HepG2 (cell line): ENCODE data around the gene UNC5C. TPM values are rescaled to one million over a fixed set of nuclear protein-coding genes. Genes with fewer than 3 reads are reported as not detected.

Source experiments
- ATAC-seq: fragments of 200-7000 bp; cut with Tn5 transposase; 3 replicates; pipeline ENCODE4 v1.9.1; 2020; ENCODE audit warnings: mild to moderate bottlenecking, moderate library complexity
- BruUV-seq: library from RNA; stranded (reverse); fragments of 400-500 nt; replicated peaks from 2 replicates; lab custom pipeline; 2021; lab: Mats Ljungman, UMichigan
- CTCF ChIA-PET: fragments of 300-600 bp; formaldehyde crosslinking; extraction: SDS; loops from one replicate; lab custom pipeline; 2021; ENCODE audit warnings: low total read pairs, inconsistent platforms, low intra/inter-chr PET ratio; lab: Yijun Ruan, JAX
- POLR2A ChIA-PET: fragments of 350-600 bp; sonication (Branson Sonifier 250); formaldehyde crosslinking; loops from one replicate; lab custom pipeline; 2020; ENCODE audit warnings: antibody characterized with exemption, inconsistent platforms; lab: Yijun Ruan, JAX
- DNase-seq: peaks from one replicate; pipeline ENCODE4 v3.0.0-alpha.2; 2015; ENCODE audit warnings: low spot score
- FAIRE-seq: peaks from 3 replicates; lab custom pipeline; 2011; peaks lifted over from hg19 to GRCh38; lab: Jason Lieb, UNC
- H2AFZ ChIP-seq: one replicate; pipeline ENCODE4 v1.6.1; 2011; ENCODE audit warnings: low read length, inconsistent platforms
- H3K27ac ChIP-seq: fragments of 300-600 bp; 3 replicates; pipeline ENCODE4 v1.8.0; 2011; ENCODE audit warnings: mixed run types, mild to moderate bottlenecking, mixed read lengths, low read length, inconsistent platforms; ENCODE audit not compliant: insufficient read depth; ENCODE audit errors: extremely low read length
- H3K27me3 ChIP-seq, 2 experiments: fragments of 200-600 bp in 1 of 2; 2 replicates in 1 of 2; 3 replicates in 1 of 2; pipeline versions ENCODE4 v1.6.0 to v1.8.0; 2011; ENCODE audit warnings: low read length in 2 of 2, mild to moderate bottlenecking in 2 of 2, moderate library complexity in 2 of 2, inconsistent platforms in 1 of 2; ENCODE audit not compliant: insufficient read depth in 2 of 2, control insufficient read depth in 1 of 2
- H3K36me3 ChIP-seq, 2 experiments: fragments of 200-600 bp in 1 of 2; replicated peaks in 1 of 2; 2 replicates in 1 of 2; 3 replicates in 1 of 2; pipeline versions ENCODE4 v1.5.1 to v1.8.0; 2011; ENCODE audit warnings: low read length in 2 of 2, inconsistent platforms in 1 of 2; ENCODE audit not compliant: insufficient read depth in 2 of 2, control insufficient read depth in 1 of 2
- H3K4me1 ChIP-seq: 2 replicates; pipeline ENCODE4 v1.5.1; 2012; ENCODE audit warnings: low read length, inconsistent platforms; ENCODE audit not compliant: insufficient read depth
- H3K4me2 ChIP-seq: 2 replicates; pipeline ENCODE4 v1.6.0; 2011; ENCODE audit warnings: low read depth, low read length, inconsistent platforms
- H3K4me3 ChIP-seq, 3 experiments: fragments of 200-600 bp in 1 of 3; sonication (generic), shearing (Covaris generic) in 1 of 3; replicated peaks in 1 of 3; 2 replicates each; pipeline ENCODE4 v1.5.1; 2011 to 2016; ENCODE audit warnings: low read length in 3 of 3, inconsistent platforms in 2 of 3, low read depth in 2 of 3, mild to moderate bottlenecking in 2 of 3, control low read depth in 1 of 3, mixed read lengths in 1 of 3; ENCODE audit not compliant: insufficient read depth in 1 of 3
- H3K79me2 ChIP-seq: one replicate; pipeline ENCODE4 v1.6.1; 2011; ENCODE audit warnings: low read length, inconsistent platforms; ENCODE audit not compliant: insufficient read depth
- H3K9ac ChIP-seq: 2 replicates; pipeline ENCODE4 v1.6.0; 2011; ENCODE audit warnings: mild to moderate bottlenecking, low read depth, low read length, inconsistent platforms; ENCODE audit not compliant: insufficient read depth
- H3K9me3 ChIP-seq: 2 replicates; pipeline ENCODE4 v1.5.1; 2012; ENCODE audit warnings: mild to moderate bottlenecking, low read length
- H4K20me1 ChIP-seq: 2 replicates; pipeline ENCODE4 v1.6.0; 2011; ENCODE audit warnings: inconsistent platforms, mild to moderate bottlenecking, low read length, moderate library complexity; ENCODE audit not compliant: insufficient read depth
- CENPT ChIP-seq: sonication (generic); formaldehyde crosslinking; IDR thresholded peaks from 2 replicates; pipeline ENCODE4 v1.8.0; 2022; ENCODE audit warnings: low read depth, mild to moderate bottlenecking, moderate library complexity, missing genetic modification reagents
- GTF2F1 ChIP-seq: fragments of 150-350 bp; IDR thresholded peaks from 2 replicates; pipeline ENCODE4 v1.6.1; 2014; ENCODE audit warnings: low read length
- IRF9 ChIP-seq: sonication (generic); formaldehyde crosslinking; IDR thresholded peaks from 2 replicates; pipeline ENCODE4 v1.8.0; 2022; ENCODE audit warnings: missing genetic modification reagents, mild to moderate bottlenecking, borderline replicate concordance
- SOX6 ChIP-seq, 2 experiments: fragments of 450-650 bp in 1 of 2; sonication (generic) in 1 of 2; formaldehyde crosslinking in 1 of 2; IDR thresholded peaks; 2 replicates each; pipeline versions ENCODE4 v1.4.0 to v1.6.1; 2017 to 2020; ENCODE audit warnings: antibody characterized with exemption in 1 of 2, mild to moderate bottlenecking in 1 of 2, missing genetic modification reagents in 1 of 2
- SPEN ChIP-seq: sonication (generic); formaldehyde crosslinking; IDR thresholded peaks from 2 replicates; pipeline ENCODE4 v1.5.1; 2020; ENCODE audit warnings: low read depth, mild to moderate bottlenecking, missing genetic modification reagents
- ZKSCAN5 ChIP-seq: sonication (generic); formaldehyde crosslinking; IDR thresholded peaks from 2 replicates; pipeline ENCODE4 v1.5.1; 2020; ENCODE audit warnings: mild to moderate bottlenecking, missing genetic modification reagents
- ZNF121 ChIP-seq: sonication (generic); formaldehyde crosslinking; IDR thresholded peaks from 2 replicates; pipeline ENCODE4 v1.5.0; 2020; ENCODE audit warnings: mild to moderate bottlenecking, missing genetic modification reagents
- ZNF230 ChIP-seq: sonication (generic); formaldehyde crosslinking; IDR thresholded peaks from 2 replicates; pipeline ENCODE4 v1.4.0; 2020; ENCODE audit warnings: mild to moderate bottlenecking, missing genetic modification reagents
- ZNF234 ChIP-seq: sonication (generic); formaldehyde crosslinking; conservative IDR thresholded peaks from 2 replicates; pipeline ENCODE4 v1.5.1; 2020; ENCODE audit warnings: mild to moderate bottlenecking, missing genetic modification reagents
- ZNF24 ChIP-seq: fragments of 450-650 bp; IDR thresholded peaks from 2 replicates; pipeline ENCODE4 v1.6.1; 2017; ENCODE audit warnings: antibody characterized with exemption, mild to moderate bottlenecking
- ZNF567 ChIP-seq: sonication (generic); formaldehyde crosslinking; IDR thresholded peaks from 2 replicates; pipeline ENCODE4 v1.8.1; 2023; ENCODE audit warnings: mild to moderate bottlenecking, missing genetic modification reagents, borderline replicate concordance
- ZNF615 ChIP-seq: sonication (generic); formaldehyde crosslinking; IDR thresholded peaks from 2 replicates; pipeline ENCODE4 v1.5.0; 2020; ENCODE audit warnings: mild to moderate bottlenecking, missing genetic modification reagents, borderline replicate concordance
- ZNF776 ChIP-seq: sonication (generic); formaldehyde crosslinking; IDR thresholded peaks from 2 replicates; pipeline ENCODE4 v1.4.0; 2020; ENCODE audit warnings: mild to moderate bottlenecking, missing genetic modification reagents
- WGBS: methylation state at CpG from one replicate; pipeline ENCODE4 v1.1.6; 2017; ENCODE audit warnings: low lambda C conversion rate; 5-methylcytosine and 5-hydroxymethylcytosine counted together
- in situ Hi-C: cut with HindIII; loops from 2 replicates; pipeline ENCODE4 v1.10.0; 2017; ENCODE audit warnings: low pct_unique_long_range_greater_than_20kb; ENCODE audit not compliant: extremely low pct_ligation_motif_present
- intact Hi-C: fragments of 100-400 bp; cut with micrococcal nuclease; formaldehyde crosslinking; loops from one replicate; pipeline ENCODE4 v1.10.0; 2022; ENCODE audit not compliant: unreplicated experiment
- polyA plus RNA-seq, 8 experiments: library from polyadenylated mRNA; depleted of rRNA in 3 of 8; stranded (reverse) in 7 of 8; unstranded in 1 of 8; fragments of >200 nt; fragmentation: Illumina TruSeq in 4 of 8; extraction: Trizol in 4 of 8; gene quantifications; 2 replicates each; pipeline versions ENCODE4 v1.2.1 to v1.2.3, GENCODE V29; 2011 to 2016; ENCODE audit warnings: low read depth in 4 of 8, missing spikeins in 1 of 8, mixed read lengths in 1 of 8; ENCODE audit not compliant: insufficient read depth in 1 of 8
- total RNA-seq, 5 experiments: library from RNA; depleted of rRNA; stranded (reverse); fragments of >200 nt; fragmentation: Illumina TruSeq; extraction: Trizol; gene quantifications; 2 replicates each; pipeline ENCODE4 v1.2.3, GENCODE V29; 2016; ENCODE audit warnings: low read depth in 1 of 5

The UNC5C gene
- total and polyA plus RNA-seq, 2 of the 13 experiments (the other 11 are each of a cell fraction or from before 2014, with no cell fraction given), result not detected

GRCh38 chr4:95285797-95286196 is 263.0 kb downstream of the UNC5C start:
- no peak for TF ChIP-seq GTF2F1
- no peak for TF ChIP-seq ZNF121 (CRISPR knock-in tag)
- no peak for TF ChIP-seq SPEN (CRISPR knock-in tag)
- TF ChIP-seq ZNF776 (CRISPR knock-in tag), result no peak
- TF ChIP-seq CENPT, result no peak
- no peak for TF ChIP-seq ZKSCAN5
- no peak for TF ChIP-seq ZNF24
- TF ChIP-seq SOX6 (IDR thresholded peaks at IDR 0.05), result no peak
- no peak for TF ChIP-seq SOX6 (CRISPR knock-in tag; IDR thresholded peaks at IDR 0.05)
- TF ChIP-seq IRF9 (CRISPR knock-in tag), result no peak
- TF ChIP-seq ZNF615 (CRISPR knock-in tag), result no peak
- no peak for TF ChIP-seq ZNF230 (CRISPR knock-in tag)
- TF ChIP-seq ZNF567 (CRISPR knock-in tag), result no peak
- TF ChIP-seq ZNF234 (CRISPR knock-in tag), result no peak
- ChIA-PET POLR2A (no interaction called here), CTCF (no interaction called here)
- H2AFZ ChIP-seq, result no peak overlapping the region
- ATAC-seq (no peak), FAIRE-seq (no peak), DNase-seq (no peak)
- H3K27ac ChIP-seq, result no peak overlapping the region
- H3K27me3 ChIP-seq, result no peaks in the 10 kb centered on the region
- H3K4me2 ChIP-seq, result no peak overlapping the region
- intact Hi-C loops (no loop called here), in situ Hi-C loops (no loop called here)
- no peaks in the 10 kb centered on the region for H3K9me3 ChIP-seq
- BruUV-seq, result no TSS peak
- H3K4me3 ChIP-seq, result no peak overlapping the region
- no peaks in the 10 kb centered on the region for H3K36me3 ChIP-seq
- WGBS, result 3% methylated on average over 2 of the region's 2 CpGs
- no peaks in the 10 kb centered on the region for H3K4me1 ChIP-seq
- no peaks in the 10 kb centered on the region for H3K79me2 ChIP-seq
- no peaks in the 10 kb centered on the region for H4K20me1 ChIP-seq
- H3K9ac ChIP-seq, result no peak overlapping the region
